ENCODE data around the gene VMAC. TPM values are rescaled to one million over a fixed set of nuclear protein-coding genes. Genes with fewer than 3 reads are reported as not detected.

VMAC gene
- total RNA-seq, 1 donor from 2014 or later = 8.1 TPM

- DNase-seq (no peak), ATAC-seq (no peak)
- TF ChIP-seq CTCF (IDR thresholded peaks at IDR 0.05) = no peak
- Histone ChIP-seq H3K4me1 (peaks cover 89% of the 10 kb centered on the region), H3K4me3 (no peak overlapping the region), H3K27me3 (ENCODE audit: low read depth) (no peaks in the 10 kb centered on the region), H3K36me3 (peaks cover 10% of the 10 kb centered on the region), H3K9me3 (no peaks in the 10 kb centered on the region), H3K27ac (peak overlapping the region; percentile 61)
- intact Hi-C loops (cut with DNase I) = no loop called here
Measured at GRCh38 chr19:5954293-5954692, 49.6 kb downstream of the VMAC start.

DNA sequence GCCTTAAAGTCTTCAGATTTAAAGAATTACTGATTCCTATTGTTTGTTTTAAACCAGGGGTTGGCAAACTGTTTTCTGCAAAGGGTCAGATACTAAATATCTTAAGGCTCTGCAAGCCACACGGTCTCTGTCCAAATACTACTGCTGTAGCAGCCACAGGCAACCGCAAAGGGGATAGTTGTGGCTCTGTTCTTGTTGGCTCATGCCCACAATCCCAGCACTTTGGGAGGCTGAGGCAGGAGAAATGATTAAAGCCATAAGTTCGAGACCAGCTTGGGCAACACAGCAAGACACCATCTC is 50.9 kb downstream of the VMAC start:
- no peak for TF ChIP-seq CTCF (IDR thresholded peaks at IDR 0.05)
- DNase-seq = no peak
- no peak overlapping the region for H3K27ac ChIP-seq
- no peak overlapping the region for H3K4me3 ChIP-seq
- no peak for ATAC-seq
- intact Hi-C loops (cut with DNase I) = no loop called here
- H3K4me1 ChIP-seq = peaks cover 91% of the 10 kb centered on the region
- no peaks in the 10 kb centered on the region for H3K36me3 ChIP-seq
- no peaks in the 10 kb centered on the region for H3K9me3 ChIP-seq
- H3K27me3 ChIP-seq (ENCODE audit: low read depth) = no peaks in the 10 kb centered on the region

GRCh38 chr19:5956323-5956722 is 51.7 kb downstream of the VMAC start:
- no peaks in the 10 kb centered on the region for H3K9me3 ChIP-seq
- DNase-seq = no peak
- no peak overlapping the region for H3K27ac ChIP-seq
- no peaks in the 10 kb centered on the region for H3K36me3 ChIP-seq
- no peak overlapping the region for H3K4me3 ChIP-seq
- peaks cover 91% of the 10 kb centered on the region for H3K4me1 ChIP-seq
- ATAC-seq = no peak
- no peaks in the 10 kb centered on the region for H3K27me3 ChIP-seq (ENCODE audit: low read depth)
- no peak for TF ChIP-seq CTCF (IDR thresholded peaks at IDR 0.05)
- intact Hi-C loops (cut with DNase I) = no loop called here

DNA sequence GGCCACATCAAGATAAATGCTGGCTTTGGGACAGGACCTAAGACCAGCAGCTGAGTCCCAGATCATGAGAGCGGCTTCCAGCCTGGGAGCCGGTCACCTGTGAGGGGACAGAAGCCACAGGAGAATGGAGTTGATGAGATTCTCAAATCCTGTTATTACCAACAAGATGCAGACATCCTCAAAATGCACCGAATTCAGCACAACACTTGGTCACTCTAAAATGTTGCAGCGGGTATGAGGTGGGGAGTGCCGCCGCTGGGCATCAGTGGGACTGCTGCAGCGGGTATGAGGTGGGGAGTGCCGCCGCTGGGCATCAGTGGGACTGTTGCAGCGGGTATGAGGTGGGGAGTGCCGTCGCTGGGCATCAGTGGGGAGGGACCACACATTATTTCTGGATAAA is 52.1 kb downstream of the VMAC start:
- ATAC-seq (no peak), DNase-seq (no peak)
- Histone ChIP-seq H3K9me3 (no peaks in the 10 kb centered on the region), H3K27ac (no peak overlapping the region), H3K4me3 (no peak overlapping the region), H3K36me3 (no peaks in the 10 kb centered on the region), H3K4me1 (peaks cover 91% of the 10 kb centered on the region), H3K27me3 (ENCODE audit: low read depth) (no peaks in the 10 kb centered on the region)
- TF ChIP-seq CTCF (IDR thresholded peaks at IDR 0.05) = no peak
- intact Hi-C loops (cut with DNase I) = no loop called here

DNA sequence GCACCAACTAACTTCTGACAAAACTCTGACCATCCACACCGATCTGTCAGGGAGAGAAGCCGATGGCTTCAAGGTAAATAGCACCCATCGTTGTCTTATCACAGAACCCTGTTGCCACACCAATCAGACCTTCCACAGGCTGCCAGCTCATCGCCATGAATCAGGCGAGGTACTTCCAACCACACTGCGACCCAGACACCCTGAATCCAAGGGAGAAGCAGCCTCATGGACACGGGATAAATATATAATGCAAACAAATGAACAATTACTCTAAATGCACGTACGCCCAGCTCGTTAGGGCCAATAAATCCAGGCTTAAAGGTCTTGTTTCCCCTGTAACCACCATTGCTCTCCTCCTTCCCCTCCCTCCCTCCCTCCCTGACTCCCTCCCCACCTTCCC is 52.5 kb downstream of the VMAC start:
- no peak overlapping the region for H3K27ac ChIP-seq
- no peak for ATAC-seq
- no peaks in the 10 kb centered on the region for H3K9me3 ChIP-seq
- H3K27me3 ChIP-seq (ENCODE audit: low read depth) = no peaks in the 10 kb centered on the region
- intact Hi-C loops (cut with DNase I) = no loop called here
- DNase-seq = no peak
- H3K4me3 ChIP-seq = no peak overlapping the region
- peaks cover 91% of the 10 kb centered on the region for H3K4me1 ChIP-seq
- H3K36me3 ChIP-seq = no peaks in the 10 kb centered on the region
- TF ChIP-seq CTCF (IDR thresholded peaks at IDR 0.05) = no peak
